ENCODE measurements around the gene SMU1.

Gene SMU1

GRCh38 chr9:33114746-33115145 lies 38.3 kb upstream of the SMU1 start (continued):
- TF ChIP-seq ZNF544 (tag by site-specific recombination; IDR thresholded peaks at IDR 0.05) = no peak
- TF ChIP-seq ZNF23 (tag by site-specific recombination; IDR thresholded peaks at IDR 0.05; ENCODE audit: borderline replicate concordance) = no peak
- no peak for TF ChIP-seq HOXD13 (CRISPR knock-in tag; IDR thresholded peaks at IDR 0.05; ENCODE audit: borderline replicate concordance)
- no peak for TF ChIP-seq ZSCAN16 (tag by site-specific recombination; IDR thresholded peaks at IDR 0.05)
- no peak for TF ChIP-seq ZNF621 (tag by site-specific recombination; IDR thresholded peaks at IDR 0.05)
- no peak for TF ChIP-seq ZNF488 (tag by site-specific recombination; IDR thresholded peaks at IDR 0.05)
- no peak for TF ChIP-seq KLF10 (tag by site-specific recombination; IDR thresholded peaks at IDR 0.05)
- no peak for TF ChIP-seq ZNF548 (tag by site-specific recombination; IDR thresholded peaks at IDR 0.05)

- peaks cover 0 to 45% of the 10 kb centered on the region in 2 experiments; a peak in 2 of 3 replicates for H3K36me3 ChIP-seq (ENCODE audit: control insufficient read depth in 2 of 2, insufficient read depth in 1 of 2, low read length in 2 of 2)
- no peaks in the 10 kb centered on the region for H3K4me1 ChIP-seq (ENCODE audit: control insufficient read depth, insufficient read depth, low read length)
- H3K27ac ChIP-seq (ENCODE audit: extremely low read depth, low read depth, low read length) = no peak overlapping the region
- ChIA-PET POLR2A (no interaction called here), CTCF (interaction anchor here (0.6 kb wide), 1 partner anchor 34 kb away, joined by 3 read pairs; no protein-coding TSS in a partner anchor)
- H3K9me3 ChIP-seq (ENCODE audit: control insufficient read depth, insufficient read depth, low read depth, low read length) = no peaks in the 10 kb centered on the region
- TF ChIP-seq TCF7L2 (IDR thresholded peaks at IDR 0.05; ENCODE audit: borderline replicate concordance, low read depth, low read length) (no peak), ZNF324 (tag by site-specific recombination; IDR thresholded peaks at IDR 0.05) (no peak), ZNF626 (tag by site-specific recombination; IDR thresholded peaks at IDR 0.05) (no peak), ZNF423 (tag by site-specific recombination; IDR thresholded peaks at IDR 0.05) (no peak), PRDM4 (tag by site-specific recombination; IDR thresholded peaks at IDR 0.05) (no peak), GLIS2 (tag by site-specific recombination; IDR thresholded peaks at IDR 0.05) (no peak), ZNF530 (tag by site-specific recombination; IDR thresholded peaks at IDR 0.05; ENCODE audit: low read depth) (no peak), ZXDB (tag by site-specific recombination; IDR thresholded peaks at IDR 0.05) (no peak), ZSCAN5A (tag by site-specific recombination; IDR thresholded peaks at IDR 0.05) (no peak), ZNF747 (tag by site-specific recombination; IDR thresholded peaks at IDR 0.05) (no peak), HOXC10 (CRISPR knock-in tag; IDR thresholded peaks at IDR 0.05) (no peak), KLF10 (tag by site-specific recombination; IDR thresholded peaks at IDR 0.05) (no peak), ZBTB26 (tag by site-specific recombination; optimal IDR thresholded peaks at IDR 0.05) (no peak), BCL11B (tag by site-specific recombination; IDR thresholded peaks at IDR 0.05; ENCODE audit: low read depth) (no peak), CTCF (tag by site-specific recombination; IDR thresholded peaks at IDR 0.05) (no peak), ZNF155 (tag by site-specific recombination; IDR thresholded peaks at IDR 0.05) (no peak)
- H3K4me3 ChIP-seq (ENCODE audit: low read depth, low read length) = no peak overlapping the region
Observed at GRCh38 chr9:33113799-33114547, 37.5 kb upstream of the SMU1 start.
